NCI-H1092 treated with DMSO at 0.1 percent for 48 hours (cell line): ENCODE results near the gene EXD3.
"Not testable (repeated sequence)": the region's sequence is repeated elsewhere in the genome, so short reads cannot be mapped to it uniquely, and the experiment has no call there.

Experiments used
- DNase-seq: peaks from one replicate; lab custom pipeline; 2025; lab: John Stamatoyannopoulos, UW

The EXD3 gene

DNA sequence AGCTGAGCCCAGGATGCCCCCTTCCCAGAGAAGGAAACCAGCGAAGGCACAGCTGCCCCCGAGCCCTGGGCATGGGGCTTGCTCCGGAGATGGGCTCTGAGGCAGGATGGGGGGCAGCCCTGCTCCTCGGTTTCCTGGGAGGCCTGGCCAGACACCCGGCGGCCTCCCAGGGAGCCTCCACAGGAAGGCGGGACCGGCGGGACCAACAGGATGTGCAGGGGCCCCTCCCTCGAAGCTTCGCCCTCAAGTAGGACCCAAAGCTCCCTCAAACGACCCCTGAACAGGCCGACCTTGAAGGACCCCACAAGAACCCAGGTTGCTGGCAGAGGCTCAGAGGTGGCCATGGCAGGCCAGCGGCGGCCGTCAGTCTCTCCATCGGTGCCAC lies 11.7 kb downstream of the EXD3 start:
- no peak for DNase-seq

GRCh38 chr9:137410891-137411249 lies 12.1 kb downstream of the EXD3 start:
- DNase-seq, result no peak

GRCh38 chr9:137410236-137410890 lies 12.6 kb downstream of the EXD3 start:
- DNase-seq, result not testable (repeated sequence)

DNA sequence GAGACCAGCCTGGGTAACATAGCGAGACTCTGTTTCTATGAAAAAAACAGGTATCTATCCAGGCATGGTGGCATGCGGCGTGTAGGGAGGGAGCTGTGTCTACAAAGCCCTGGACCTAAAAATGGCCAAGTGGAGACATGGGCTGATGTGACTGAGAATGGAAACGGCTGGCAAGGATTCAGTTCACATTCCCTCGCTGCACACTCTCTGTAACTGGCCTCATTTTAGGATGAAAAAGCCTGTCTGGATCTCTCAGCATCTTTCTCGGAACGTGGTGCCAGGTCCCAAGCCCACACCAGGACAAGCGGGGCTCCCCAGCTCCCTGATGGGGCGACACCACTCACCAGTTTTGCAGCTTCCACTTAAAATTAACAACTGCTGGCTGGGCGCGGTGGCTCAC lies 13.4 kb downstream of the EXD3 start:
- no peak for DNase-seq

DNA sequence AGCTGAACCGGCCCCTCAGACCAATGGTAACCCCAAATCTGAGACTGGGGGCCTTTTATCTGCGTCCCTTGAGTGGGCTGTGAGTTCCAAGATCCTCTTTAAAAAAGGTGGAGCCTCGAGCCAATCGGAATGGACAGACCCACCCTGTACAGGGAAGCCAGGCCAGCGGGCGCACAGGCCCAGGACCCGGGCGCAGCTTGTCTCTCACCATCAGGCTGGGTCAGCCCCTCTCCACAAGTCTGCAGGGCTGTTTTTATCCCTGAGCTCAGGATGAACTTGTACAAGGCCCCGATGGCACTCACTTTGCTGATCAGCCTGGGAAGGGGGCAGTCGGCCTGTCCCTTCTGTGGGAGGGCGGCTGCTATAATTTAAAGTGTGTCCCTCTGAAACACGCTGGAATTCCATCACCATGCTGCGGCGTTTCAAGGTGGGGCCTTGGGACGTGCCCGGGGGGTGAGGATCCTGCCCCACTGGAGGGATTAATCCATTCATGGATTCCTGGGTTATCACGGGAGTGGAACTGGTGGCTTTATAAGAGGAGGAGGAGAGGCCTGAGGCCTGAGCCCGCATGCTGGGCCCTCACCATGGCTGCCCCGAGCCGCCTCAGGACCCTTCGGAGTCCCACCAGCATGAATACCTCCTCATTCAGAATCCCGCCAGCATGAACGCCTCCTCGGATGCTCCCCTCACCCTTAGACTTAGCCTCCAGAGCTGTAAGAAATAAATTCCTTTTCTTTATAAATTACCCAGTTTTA lies 14.1 kb downstream of the EXD3 start:
- DNase-seq, result no peak

GRCh38 chr9:137407590-137408300 lies 15.2 kb downstream of the EXD3 start:
- no peak for DNase-seq

- DNase-seq, result peak; percentile 18
Observed at GRCh38 chr9:137406876-137407589, 15.9 kb downstream of the EXD3 start.

DNA sequence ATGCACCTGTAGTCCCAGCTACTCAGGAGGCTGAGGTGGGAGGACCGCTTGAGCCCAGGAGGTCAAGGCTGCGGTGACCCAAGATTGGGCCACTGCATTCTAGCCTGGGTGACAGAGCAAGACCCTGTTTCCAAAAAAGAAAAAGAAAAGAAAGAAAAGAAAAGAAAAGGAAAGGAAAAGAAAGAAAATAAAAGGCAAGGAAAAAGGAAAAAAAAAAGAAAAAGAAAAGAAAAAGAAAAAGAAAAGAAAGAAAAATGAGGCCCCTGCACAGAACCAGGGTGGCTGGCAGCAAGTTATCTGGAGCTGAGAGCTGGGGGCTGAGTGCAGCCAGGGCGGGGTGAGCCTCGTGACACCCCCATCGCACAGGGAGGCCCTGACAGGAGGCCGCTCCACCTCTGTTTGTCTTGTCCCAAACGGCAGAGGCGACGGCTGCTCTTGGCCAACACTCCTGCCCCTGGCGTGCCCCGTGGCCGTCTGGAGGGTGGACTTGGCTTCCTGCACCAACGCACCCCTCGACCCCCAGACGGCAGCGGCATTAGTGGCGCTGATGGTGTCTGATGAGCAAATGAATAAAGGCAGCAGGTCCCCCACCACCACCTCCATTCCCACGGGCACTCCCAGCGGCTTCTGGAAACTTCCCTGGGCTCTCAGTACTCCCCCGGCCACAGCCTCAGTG lies 16.7 kb downstream of the EXD3 start:
- no peak for DNase-seq

DNA sequence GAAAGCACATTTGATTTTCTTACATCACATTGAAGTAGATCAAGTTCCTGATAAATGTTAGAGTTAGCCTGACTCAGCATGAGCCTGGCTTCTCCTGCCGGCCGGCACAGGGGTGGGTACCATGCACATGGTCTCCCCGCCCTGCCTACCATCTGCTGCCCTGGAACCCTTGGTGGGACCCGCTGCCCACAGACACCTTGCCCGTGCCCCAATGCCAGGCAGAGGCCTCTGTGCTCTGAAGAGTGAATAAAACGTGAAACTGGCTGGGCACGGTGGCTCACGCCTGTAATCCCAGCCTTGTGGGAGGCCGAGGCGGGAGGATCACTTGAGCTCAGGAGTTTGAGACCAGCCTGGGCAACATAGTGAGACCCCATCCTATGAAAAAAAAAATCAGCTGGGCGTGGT lies 17.3 kb downstream of the EXD3 start:
- no peak for DNase-seq

GRCh38 chr9:137404961-137405567 lies 17.9 kb downstream of the EXD3 start:
- DNase-seq, result no peak

- DNase-seq, result no peak
Observed at GRCh38 chr9:137403269-137403668, 19.7 kb downstream of the EXD3 start.

GRCh38 chr9:137402746-137403145 lies 20.2 kb downstream of the EXD3 start:
- no peak for DNase-seq

DNA sequence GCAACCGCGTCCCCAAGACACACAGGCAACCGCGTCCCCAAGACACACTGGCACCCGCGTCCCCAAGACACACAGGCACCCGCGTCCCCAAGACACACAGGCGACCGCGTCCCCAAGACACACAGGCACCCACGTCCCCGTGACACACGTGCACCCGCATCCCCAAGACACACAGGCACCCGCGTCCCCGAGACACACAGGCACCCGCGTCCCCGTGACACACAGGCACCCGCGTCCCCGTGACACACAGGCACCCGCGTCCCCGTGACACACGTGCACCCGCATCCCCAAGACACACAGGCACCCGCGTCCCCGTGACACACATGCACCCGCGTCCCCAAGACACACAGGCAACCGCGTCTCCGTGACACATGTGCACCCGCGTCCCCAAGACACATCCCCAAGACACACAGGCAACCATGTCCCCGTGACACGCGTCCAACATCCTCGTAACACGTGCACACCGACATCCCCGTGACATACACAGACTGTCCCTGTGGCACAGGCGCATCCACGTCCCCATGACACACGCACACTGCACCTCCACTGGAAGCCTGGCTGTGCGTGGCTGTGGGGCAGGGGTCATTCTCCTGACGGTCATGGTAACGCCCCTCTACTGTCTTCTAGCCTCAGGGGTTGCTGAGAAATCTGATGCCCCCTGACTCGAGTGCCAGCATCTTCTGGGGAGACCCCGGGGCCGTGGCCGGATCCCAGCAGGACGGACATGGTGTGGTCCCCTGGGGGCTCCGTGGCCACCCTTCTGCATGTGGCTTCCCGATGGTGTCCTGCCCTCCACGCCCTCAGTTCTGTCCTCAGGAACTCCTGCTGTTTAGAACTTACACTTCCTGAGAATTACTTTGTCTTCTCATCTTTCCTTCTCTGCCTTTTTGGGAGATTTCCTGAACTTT lies 24.1 kb downstream of the EXD3 start:
- DNase-seq, result no peak

GRCh38 chr9:137397675-137398423 lies 25.1 kb downstream of the EXD3 start:
- DNase-seq, result no peak

- no peak for DNase-seq
Observed at GRCh38 chr9:137396634-137397367, 26.2 kb downstream of the EXD3 start.

DNA sequence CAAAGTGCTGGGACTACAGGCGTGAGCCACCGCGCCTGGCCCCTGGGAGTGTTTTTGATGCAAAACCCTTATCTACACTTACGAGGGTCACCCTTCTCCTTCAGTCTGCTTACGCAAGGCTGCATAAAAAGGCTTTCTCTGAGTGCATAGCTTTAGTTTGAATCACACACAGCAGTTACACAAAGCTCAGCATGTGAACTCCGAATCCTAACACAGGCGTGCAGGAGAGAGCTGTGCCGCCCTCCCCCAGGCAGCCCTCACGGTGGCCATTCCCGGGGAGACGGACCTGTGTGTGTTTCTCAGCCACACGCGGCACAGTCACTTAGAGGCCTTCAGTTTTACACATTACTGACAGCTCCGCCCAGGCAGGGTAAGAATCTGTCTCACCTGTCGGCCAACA lies 26.7 kb downstream of the EXD3 start:
- no peak for DNase-seq

- no peak for DNase-seq
Observed at GRCh38 chr9:137395666-137396010, 27.3 kb downstream of the EXD3 start.

GRCh38 chr9:137394866-137395665 lies 27.9 kb downstream of the EXD3 start:
- no peak for DNase-seq
